Urinary bladder (tissue), 4 donors: Measurements from ENCODE around the gene NLK. TPM values are rescaled to one million over a fixed set of nuclear protein-coding genes. Genes with fewer than 3 reads are reported as not detected.
"Not testable (repeated sequence)": the region's sequence is repeated elsewhere in the genome, so short reads cannot be mapped to it uniquely, and the experiment has no call there.

Experiments
- DNase-seq: peaks from one replicate; pipeline ENCODE4 v3.0.0-alpha.2; 2015; ENCODE audit errors: extremely low spot score
- H3K27ac ChIP-seq: one replicate; pipeline ENCODE4 v1.5.1; 2013; ENCODE audit warnings: low read depth, mild to moderate bottlenecking, moderate library complexity
- H3K36me3 ChIP-seq: one replicate; pipeline ENCODE4 v1.6.1; 2013; ENCODE audit warnings: mild to moderate bottlenecking, moderate library complexity; ENCODE audit not compliant: insufficient read depth
- H3K4me1 ChIP-seq: one replicate; pipeline ENCODE4 v1.6.1; 2013; ENCODE audit warnings: mild to moderate bottlenecking, moderate library complexity; ENCODE audit not compliant: insufficient read depth
- H3K4me3 ChIP-seq: one replicate; pipeline ENCODE4 v1.5.1; 2013; ENCODE audit warnings: low read depth, low read length
- WGBS: extraction: QIAGEN DNeasy Blood & Tissue Kit; methylation state at CpG from one replicate; pipeline ENCODE4 v1.1.7; 2013; 5-methylcytosine and 5-hydroxymethylcytosine counted together
- polyA plus RNA-seq: library from polyadenylated mRNA; stranded (reverse); fragments of 200-250 nt; gene quantifications from one replicate; pipeline ENCODE4 v1.2.3, GENCODE V29; 2013
- total RNA-seq: library from RNA; depleted of rRNA; stranded (reverse); fragments of >200 nt; gene quantifications from one replicate; pipeline ENCODE4 v1.2.3, GENCODE V29; 2014
- donor health status: healthy with polysubstance abuse.
- donor health status: healthy.

NLK gene
- total and polyA plus RNA-seq, 2 donors: 6.8 to 28.1 TPM

DNA sequence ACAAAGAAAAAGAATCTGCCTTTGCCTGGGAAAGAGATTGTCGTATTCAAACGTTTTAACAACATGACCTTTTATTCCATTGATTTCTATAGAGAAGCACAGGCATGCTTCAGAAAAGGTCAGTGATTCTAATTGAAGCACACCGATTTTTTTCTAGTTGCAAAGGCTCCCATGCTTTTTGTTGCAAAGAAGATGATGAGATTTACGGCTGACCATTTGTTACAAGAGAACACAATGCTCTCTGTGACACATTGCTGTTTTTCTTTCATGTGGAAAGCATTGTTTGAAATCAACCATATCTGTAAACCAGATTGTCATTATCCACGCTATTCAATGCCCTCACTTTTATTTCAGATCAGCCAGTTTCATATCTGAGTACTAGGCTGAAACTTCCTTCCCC lies 99.8 kb downstream of the NLK start:
- H3K36me3 ChIP-seq: no peaks in the 10 kb centered on the region
- no peaks in the 10 kb centered on the region for H3K4me1 ChIP-seq
- H3K27ac ChIP-seq: no peak overlapping the region
- WGBS: 76% methylated on average over 5 of the region's 5 CpGs
- DNase-seq: no peak
- no peak overlapping the region for H3K4me3 ChIP-seq

DNA sequence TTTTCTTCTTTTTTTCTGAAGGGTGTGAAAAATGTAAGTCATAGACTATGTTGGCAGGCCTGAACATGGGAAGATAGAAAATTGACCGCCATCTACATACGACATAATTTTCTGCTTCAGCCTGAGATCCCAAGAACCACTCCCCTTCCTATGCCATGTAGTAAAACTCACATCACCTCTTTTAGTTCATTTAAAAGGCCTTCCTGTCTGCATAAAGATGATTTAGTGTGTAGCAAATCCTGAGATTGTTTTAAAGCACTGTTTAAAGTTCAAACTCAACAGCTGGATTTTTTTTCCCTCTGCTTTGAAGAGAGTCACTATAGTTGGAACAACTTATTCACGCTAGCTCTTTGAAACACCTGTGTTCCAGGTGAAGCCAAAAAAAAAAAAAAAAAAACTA lies 101.5 kb downstream of the NLK start:
- no peaks in the 10 kb centered on the region for H3K36me3 ChIP-seq
- no peak overlapping the region for H3K27ac ChIP-seq
- 78% methylated on average over 3 of the region's 3 CpGs for WGBS
- no peaks in the 10 kb centered on the region for H3K4me1 ChIP-seq
- no peak for DNase-seq
- H3K4me3 ChIP-seq: no peak overlapping the region

DNA sequence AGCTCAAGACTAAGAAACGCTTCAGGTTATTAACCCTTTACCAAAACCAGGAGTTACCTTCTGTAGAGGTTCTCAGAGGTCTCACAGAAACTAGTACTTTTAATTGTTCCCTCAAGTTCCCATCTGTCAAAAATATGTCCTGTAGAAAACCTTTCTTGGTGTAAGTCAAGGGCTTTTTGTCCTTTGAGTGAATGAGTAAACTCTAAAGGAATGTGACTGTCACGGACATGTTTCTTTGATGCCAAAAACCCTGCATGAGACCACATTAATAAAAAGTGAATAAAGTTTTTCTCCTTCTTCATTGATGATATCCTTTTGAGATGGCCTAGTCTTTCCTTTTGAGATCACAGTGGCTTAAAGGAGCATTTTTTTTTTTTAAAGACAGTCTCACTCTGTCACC lies 102.9 kb downstream of the NLK start:
- 83% methylated on average over 2 of the region's 2 CpGs for WGBS
- H3K4me3 ChIP-seq: no peak overlapping the region
- DNase-seq: no peak

DNA sequence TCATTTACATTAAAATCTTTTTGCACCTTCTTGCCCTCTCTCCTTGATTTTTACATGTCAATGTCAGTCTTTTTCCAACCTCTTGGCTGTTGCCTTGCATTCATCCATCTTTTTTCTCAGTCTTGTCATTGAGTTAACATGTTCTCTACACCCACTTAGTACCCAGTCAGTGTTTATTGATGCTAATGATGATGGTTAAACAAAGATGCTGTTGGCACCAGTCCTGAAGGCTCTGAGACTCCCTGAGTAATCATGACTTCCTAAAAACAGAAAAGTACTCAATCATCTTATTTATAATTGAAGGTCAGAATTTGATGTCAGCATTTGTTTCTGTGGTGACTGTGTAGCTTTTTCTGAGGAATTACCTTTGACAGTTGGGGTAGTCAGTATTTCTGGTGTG lies 104.5 kb downstream of the NLK start:
- no peak for DNase-seq
- Histone ChIP-seq H3K4me3 (no peak overlapping the region), H3K27ac (no peak overlapping the region), H3K36me3 (no peaks in the 10 kb centered on the region), H3K4me1 (no peaks in the 10 kb centered on the region)

More for the DNA sequence above, 102.9 kb downstream of the NLK start:
- no peak overlapping the region for H3K27ac ChIP-seq
- no peaks in the 10 kb centered on the region for H3K36me3 ChIP-seq
- no peaks in the 10 kb centered on the region for H3K4me1 ChIP-seq

DNA sequence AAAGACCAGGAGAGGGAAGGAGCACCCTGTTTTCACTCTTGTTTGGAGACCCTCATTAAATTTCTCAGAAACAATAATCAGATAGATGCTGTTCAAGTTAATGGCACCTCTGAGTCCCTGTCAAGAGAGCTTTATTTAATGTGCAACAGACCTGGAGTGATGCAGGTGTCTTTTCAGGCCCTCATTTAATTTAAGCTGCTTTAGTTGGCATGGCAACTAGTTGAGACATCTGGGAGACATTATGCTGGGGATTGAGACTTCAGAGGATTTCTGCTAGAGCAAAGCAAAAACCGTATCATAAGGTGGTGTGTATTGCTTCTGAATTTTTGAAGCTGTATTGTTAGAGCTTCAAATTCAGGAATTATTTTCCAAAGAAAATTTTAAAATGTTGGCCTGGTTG lies 108.5 kb downstream of the NLK start:
- no peak for DNase-seq
- no peak overlapping the region for H3K4me3 ChIP-seq
- no peak overlapping the region for H3K27ac ChIP-seq
- H3K36me3 ChIP-seq: no peaks in the 10 kb centered on the region
- no peaks in the 10 kb centered on the region for H3K4me1 ChIP-seq
- 85% methylated on average over 1 of the region's 1 CpG for WGBS

DNA sequence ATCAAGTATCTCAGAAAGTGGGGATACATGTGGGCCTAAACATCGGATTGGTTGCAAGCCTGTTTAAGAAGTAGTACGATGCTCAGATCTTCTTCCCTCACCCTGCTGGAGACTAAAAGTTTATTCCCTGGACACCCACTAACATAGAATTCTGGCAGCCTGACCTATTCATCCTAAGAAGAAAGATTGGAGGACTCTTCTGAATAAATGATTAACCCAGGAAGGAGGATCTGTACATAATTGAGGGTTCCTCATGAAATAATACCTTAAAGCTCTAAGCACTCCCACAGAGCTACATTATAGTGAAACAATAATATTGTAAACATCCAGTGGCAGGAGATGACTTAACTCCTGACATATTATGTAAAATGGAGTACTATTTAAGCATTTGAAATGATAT lies 111.7 kb downstream of the NLK start:
- no peak for DNase-seq

DNA sequence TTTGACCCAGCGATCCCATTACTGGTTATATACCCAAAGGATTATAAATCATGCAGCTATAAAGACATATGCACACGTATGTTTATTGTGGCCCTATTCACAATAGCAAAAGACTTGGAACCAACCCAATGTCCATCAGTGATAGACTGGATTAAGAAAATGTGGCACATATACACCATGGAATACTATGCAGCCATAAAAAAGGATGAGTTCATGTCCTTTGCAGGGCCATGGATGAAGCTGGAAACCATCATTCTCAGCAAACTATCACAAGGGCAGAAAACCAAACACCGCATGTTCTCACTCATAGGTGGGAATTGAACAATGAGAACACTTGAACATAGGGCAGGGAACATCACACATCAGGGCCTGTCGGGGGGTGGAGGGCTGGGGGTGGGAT lies 112.9 kb downstream of the NLK start:
- DNase-seq: not testable (repeated sequence)

More for the DNA sequence above, 111.7 kb downstream of the NLK start:
- Histone ChIP-seq H3K4me1 (no peaks in the 10 kb centered on the region), H3K4me3 (no peak overlapping the region), H3K27ac (no peak overlapping the region), H3K36me3 (no peaks in the 10 kb centered on the region)
- whole genome bisulfite sequencing: 86% methylated on average over 2 of the region's 2 CpGs

DNA sequence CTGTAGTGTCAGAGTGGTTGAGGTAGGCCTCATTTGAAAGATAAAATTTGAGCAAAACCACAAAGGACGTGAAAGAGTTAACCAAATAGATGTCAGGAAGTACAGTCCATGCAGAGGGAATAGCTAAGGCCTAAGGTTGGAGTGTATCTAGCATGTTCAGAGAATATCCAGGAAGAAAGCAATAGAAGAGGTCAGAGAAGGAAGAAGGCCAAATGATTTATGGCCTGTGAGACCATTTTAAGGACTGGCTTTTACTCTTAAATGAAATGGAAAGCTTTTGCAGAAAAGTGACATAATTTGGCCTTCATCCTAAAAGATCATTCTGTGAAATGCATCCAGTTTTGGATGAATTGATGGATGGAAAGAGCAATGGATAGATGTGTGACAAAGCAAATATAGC lies 116.5 kb downstream of the NLK start:
- WGBS: 87% methylated on average over 1 of the region's 1 CpG
- Histone ChIP-seq H3K4me3 (no peak overlapping the region), H3K4me1 (no peaks in the 10 kb centered on the region), H3K36me3 (no peaks in the 10 kb centered on the region), H3K27ac (no peak overlapping the region)
- no peak for DNase-seq

More for the DNA sequence above, 112.9 kb downstream of the NLK start:
- H3K4me1 ChIP-seq, H3K36me3 ChIP-seq, H3K27ac ChIP-seq, H3K4me3 ChIP-seq: not testable (repeated sequence)
- WGBS: 94% methylated on average over 4 of the region's 4 CpGs

DNA sequence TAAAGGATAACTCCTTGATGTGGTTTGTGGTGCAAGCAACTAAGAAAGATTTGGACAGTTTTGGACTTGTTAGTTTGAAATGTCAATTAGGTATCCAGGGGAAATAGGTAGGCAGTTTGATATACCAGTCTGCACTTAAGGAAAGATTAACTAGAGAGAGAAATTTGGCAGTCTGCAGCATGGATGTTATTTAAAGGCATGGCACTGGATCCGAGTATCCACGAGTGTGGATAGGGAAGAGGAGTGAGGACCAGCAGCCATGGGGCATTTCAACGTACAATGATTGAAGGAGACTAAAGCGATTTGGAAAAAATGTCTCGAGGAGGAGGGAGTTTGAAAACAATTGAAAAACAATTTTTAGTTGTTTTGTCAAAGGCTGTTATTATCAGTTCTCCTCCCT lies 117.4 kb downstream of the NLK start:
- Histone ChIP-seq H3K4me1 (no peaks in the 10 kb centered on the region), H3K27ac (no peak overlapping the region), H3K36me3 (no peaks in the 10 kb centered on the region), H3K4me3 (no peak overlapping the region)
- 93% methylated on average over 5 of the region's 5 CpGs for WGBS
- no peak for DNase-seq

DNA sequence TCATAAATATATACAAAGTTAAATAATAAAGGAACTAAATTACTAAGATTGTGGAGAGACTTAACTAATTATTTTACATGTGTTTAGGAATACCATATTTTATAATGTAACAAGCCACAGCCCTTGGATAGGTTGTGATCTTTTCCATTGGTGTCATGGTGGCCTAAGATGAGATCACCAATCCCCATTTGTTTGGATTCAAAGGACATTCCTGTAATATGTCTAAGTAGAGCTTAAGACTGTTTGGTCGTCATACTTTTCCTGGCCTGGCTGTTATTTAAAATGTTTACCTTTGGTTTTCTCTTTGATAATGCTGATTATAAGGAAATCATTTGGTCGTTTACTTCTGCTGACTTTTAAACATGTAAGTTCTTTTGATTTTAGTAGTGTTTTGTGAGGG lies 118.1 kb downstream of the NLK start:
- DNase-seq: no peak
- WGBS: 31% methylated on average over 2 of the region's 2 CpGs
- no peaks in the 10 kb centered on the region for H3K4me1 ChIP-seq

DNA sequence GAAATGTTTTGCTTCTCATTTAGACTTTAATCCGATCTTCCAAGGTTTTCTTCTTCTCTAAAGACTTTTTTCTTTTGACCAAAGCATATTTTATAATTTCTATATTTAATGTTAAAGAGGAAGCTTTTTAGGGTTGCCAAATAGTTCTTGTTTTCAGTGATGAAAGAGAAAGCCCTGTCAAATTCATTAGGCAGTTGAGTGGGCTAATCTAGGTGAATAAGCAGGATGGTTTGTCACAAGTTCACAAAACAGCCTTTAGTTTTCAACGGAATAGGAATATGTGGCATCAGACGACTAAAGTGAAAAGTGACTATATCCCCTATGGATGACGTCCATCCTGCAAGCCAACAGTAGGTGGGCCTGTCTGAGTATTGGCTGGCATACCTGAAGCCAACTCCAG lies 118.8 kb downstream of the NLK start:
- no peaks in the 10 kb centered on the region for H3K4me1 ChIP-seq
- no peak for DNase-seq
- no peak overlapping the region for H3K27ac ChIP-seq
- H3K4me3 ChIP-seq: no peak overlapping the region
- WGBS: 76% methylated on average over 4 of the region's 4 CpGs
- H3K36me3 ChIP-seq: no peaks in the 10 kb centered on the region

More for the DNA sequence above, 118.1 kb downstream of the NLK start:
- no peak overlapping the region for H3K27ac ChIP-seq
- no peaks in the 10 kb centered on the region for H3K36me3 ChIP-seq
- no peak overlapping the region for H3K4me3 ChIP-seq

DNA sequence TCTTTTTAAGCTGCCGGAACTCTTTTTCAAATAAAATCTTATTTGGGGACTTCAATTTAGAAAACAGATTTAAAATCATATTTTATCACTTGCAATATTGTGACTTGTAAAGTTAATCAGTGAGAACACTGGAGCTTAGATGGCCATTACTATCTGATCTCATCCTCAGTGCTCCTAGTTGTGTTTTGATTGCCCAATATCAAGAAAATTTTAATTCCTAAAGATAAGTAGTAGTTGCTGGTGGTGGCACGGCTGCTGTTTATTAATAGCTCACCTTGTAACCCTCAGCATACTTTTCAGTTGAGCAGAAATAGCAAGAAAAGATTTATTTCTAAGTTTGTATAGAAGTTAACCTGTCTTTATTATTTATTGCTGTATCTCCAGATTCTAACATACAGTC lies 124.0 kb downstream of the NLK start:
- 89% methylated on average over 2 of the region's 2 CpGs for WGBS
- H3K4me1 ChIP-seq: no peaks in the 10 kb centered on the region
- no peaks in the 10 kb centered on the region for H3K36me3 ChIP-seq
- H3K4me3 ChIP-seq: no peak overlapping the region
- no peak for DNase-seq
- H3K27ac ChIP-seq: no peak overlapping the region

DNA sequence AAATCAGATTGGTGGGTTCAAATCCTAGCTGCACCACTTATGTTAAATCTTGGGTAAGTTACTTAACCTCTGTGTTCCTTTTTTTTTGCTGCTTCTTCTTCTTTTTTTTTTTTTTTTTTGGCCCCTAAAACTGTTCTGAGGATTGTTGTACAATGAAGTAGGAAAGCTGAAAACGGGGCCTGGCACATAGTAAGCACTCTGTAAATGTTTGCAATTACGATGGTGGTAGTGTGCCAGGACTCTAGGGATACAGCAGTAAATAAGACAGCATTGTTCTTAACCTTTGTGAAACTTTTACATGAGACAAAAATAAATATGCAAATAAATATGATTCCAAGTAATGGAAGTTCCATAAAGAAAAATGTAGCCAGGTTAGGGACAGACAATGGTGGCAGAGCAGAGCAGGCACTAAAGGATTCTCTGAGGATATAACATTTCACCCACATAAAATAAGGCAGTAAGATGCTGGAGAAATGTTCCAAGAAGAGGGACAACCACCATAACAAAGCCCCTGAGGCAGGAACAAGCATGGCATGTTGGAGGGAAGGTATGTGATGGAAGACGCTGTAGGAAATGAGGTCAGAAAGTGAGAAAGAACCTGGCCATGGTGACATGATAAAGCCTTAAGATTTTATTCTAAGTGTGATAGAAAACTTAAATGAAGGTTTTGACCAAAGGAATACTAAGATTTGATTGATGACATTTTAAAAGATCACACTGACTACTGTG lies 127.3 kb downstream of the NLK start:
- H3K4me1 ChIP-seq: no peaks in the 10 kb centered on the region
- H3K36me3 ChIP-seq: no peaks in the 10 kb centered on the region
- 84% methylated on average over 3 of the region's 3 CpGs for WGBS
- no peak overlapping the region for H3K27ac ChIP-seq
- no peak for DNase-seq
- H3K4me3 ChIP-seq: no peak overlapping the region

DNA sequence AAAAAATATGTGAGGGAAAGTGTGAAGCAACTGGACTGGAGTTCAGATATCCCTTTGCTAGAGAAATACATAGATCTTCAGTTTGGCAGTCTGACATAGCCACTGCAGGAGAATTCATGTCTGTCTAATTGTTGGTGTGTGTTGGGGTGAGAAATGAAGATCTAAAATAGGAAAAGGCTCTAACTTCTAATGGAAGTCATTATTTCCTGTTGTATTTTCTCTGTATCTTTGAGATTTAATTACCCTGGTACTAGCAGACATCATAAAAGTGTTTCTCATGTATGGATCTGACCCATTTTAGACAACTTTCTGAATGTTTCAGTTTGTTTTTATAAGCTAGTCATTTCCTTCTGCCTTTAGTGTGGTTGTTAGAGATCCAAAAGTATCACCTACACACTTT lies 128.3 kb downstream of the NLK start:
- no peak overlapping the region for H3K4me3 ChIP-seq

More for the DNA sequence above, 128.3 kb downstream of the NLK start:
- DNase-seq: no peak
- Histone ChIP-seq H3K27ac (no peak overlapping the region), H3K36me3 (no peaks in the 10 kb centered on the region), H3K4me1 (no peaks in the 10 kb centered on the region)
